Measurements from ENCODE around the gene LRRC70.

LRRC70 gene

DNA sequence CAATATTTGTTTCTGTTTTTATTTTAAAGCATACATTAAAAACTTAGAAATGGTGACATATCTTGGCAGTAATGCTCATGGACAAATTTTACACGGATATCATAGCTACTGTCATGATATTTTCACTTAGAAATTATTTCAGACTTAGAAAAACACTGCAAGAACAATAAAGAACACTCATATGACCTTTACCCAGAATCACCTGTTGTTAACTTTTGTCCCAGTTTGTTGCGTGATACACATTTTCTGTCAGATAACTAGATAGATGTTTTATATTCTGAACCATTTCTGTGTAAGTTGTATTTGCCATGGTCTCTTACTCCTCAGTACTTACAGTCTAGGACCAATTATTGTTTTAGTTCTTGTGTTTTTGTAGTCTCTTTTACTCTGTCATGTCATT is 3.6 kb upstream of the LRRC70 start:
- no peak for DNase-seq (ENCODE audit: low read depth)

DNA sequence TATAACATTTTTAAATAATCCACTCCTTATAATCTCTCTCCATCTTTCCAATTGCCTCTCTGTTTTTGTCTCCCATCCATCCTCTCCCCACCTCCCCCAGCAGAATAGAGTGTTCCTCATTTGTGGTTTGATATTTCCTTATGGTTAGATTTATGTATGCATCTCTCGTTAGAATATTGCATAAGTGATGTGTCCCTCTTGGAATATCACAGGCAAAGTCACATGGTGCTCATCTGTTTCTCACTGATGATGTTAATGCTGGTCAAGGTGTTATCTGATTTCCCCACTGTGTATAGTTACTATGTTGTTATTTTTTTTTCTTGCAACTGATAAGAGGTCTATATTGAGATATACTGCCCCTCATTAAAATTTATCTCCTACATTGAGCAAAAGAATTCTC is 3.1 kb upstream of the LRRC70 start:
- DNase-seq (ENCODE audit: low read depth), result no peak

DNA sequence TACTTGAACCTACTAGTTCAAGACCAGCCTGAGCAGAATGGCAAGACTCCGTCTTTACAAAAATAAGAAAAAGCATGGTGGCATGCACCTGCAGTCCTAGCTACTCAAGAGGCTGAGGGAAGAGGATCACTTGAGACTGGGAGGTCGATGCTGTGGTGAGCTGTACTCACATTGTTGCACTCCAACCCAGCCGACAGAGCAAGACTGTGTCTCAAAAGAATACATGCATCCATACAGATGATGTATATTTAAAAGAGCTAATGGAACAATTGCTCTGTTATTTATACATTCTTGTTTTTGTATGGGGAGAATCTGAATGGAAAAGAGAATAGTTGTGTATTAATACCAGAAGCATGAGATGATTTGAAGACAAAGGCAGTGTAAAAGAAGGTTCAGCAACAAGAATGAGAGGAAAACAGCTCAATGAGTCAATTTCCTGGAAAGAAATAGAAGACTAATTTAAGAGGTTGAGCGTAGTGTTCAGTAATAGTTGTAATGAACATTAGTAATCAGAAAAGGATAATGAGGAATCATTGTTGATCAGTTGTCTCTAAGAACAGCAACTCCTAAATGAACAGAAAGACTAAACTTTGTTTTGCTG is 1.9 kb upstream of the LRRC70 start:
- DNase-seq (ENCODE audit: low read depth), result no peak

DNA sequence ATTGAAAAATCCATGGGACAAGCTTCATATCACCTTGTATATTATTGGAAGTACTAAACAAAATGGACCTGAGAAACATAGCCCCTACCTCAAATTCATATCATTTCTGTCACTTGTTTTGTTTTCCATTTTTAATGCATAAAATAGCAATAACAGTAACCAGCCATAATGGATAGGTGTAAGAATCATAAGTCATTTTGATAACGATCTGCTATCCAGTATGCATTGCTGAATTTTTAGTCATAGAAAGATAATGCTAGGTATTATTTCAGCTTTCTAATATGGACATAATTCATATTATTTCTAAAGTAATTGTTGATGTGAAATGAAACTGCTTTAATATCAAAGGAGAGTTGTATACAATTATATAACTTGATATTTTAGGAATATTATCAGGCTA is 1.1 kb upstream of the LRRC70 start:
- DNase-seq (ENCODE audit: low read depth), result no peak

DNA sequence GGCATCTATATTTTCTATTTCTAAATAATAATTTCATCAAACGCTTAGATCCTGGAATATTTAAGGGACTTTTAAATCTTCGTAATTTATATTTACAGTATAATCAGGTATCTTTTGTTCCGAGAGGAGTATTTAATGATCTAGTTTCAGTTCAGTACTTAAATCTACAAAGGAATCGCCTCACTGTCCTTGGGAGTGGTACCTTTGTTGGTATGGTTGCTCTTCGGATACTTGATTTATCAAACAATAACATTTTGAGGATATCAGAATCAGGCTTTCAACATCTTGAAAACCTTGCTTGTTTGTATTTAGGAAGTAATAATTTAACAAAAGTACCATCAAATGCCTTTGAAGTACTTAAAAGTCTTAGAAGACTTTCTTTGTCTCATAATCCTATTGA is 1.1 kb downstream of the LRRC70 start:
- DNase-seq (ENCODE audit: low read depth), result no peak

DNA sequence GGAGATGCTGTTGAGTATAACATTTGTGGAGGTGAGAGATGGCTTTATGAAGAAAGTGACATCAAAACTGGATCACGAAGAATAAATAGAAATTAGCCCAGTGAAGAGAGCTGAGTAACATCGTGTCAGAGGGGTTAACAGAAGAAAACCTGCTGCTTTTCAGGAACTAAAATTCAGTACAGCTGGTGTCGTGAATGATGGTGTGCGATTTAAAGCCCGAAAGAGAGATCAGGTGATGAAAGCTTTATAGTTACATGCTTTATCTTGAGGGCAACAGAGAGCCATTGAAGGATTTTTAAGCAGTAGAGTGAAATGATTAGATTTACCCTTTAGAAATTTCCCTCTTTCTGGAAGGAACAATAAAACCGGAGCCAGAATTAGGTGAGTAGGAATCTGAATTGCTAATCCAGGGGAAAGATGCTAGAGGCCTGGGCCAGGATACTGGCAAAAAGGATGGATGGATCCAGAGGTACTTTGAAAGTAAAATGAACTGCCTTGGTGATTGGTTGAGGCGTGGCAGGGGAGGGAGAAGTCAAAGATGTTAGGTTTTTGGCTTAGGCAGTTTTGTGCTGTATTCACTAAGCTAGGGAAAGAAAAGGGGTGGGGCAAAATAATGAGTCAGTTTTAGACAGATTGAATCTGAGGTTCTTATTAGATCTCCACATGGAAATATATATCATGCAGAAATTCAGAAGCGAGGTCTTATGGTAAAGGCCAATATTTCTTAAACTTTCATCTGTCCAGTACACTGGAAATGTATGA is 3.4 kb downstream of the LRRC70 start:
- no peak for DNase-seq (ENCODE audit: low read depth)

DNA sequence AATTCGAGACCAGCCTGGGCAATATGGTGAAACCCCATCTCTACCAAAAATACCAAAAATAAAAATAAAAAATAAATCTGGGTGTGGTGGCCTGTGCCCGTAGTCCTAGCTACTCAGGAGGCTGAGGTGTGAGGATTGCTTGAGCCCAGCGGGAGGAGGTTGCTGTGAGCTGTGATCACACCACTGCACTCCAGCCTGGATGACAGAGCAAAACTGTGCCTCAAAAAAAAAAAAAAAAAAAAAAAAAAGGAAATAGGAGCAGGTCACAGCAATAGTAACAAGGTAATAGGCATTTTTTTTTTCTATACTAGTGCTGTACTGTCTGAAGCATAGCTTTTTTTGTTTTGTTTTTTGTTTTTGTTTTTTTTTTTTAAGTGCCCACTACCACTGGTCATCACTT is 5.8 kb downstream of the LRRC70 start:
- DNase-seq (ENCODE audit: low read depth), result no peak

DNA sequence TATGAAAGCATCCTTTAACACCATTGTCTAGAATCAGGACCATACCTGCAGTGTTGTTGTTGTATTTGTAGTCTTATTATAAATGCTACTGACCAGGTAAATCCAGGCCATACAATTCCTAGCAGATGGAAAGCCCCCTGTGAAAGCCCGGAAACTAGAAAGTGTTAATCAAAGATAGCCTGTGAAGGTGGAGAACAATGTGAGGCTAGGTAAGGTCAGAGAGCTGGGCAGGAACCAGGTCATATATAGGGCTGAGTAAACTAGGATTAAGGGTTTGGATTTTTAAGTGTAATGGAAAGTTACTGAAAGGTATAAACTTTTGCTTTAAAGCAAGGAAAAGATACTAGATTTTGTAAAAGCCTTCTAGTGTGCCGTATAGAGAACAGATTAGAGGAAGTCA is 6.7 kb downstream of the LRRC70 start:
- DNase-seq (ENCODE audit: low read depth), result no peak

DNA sequence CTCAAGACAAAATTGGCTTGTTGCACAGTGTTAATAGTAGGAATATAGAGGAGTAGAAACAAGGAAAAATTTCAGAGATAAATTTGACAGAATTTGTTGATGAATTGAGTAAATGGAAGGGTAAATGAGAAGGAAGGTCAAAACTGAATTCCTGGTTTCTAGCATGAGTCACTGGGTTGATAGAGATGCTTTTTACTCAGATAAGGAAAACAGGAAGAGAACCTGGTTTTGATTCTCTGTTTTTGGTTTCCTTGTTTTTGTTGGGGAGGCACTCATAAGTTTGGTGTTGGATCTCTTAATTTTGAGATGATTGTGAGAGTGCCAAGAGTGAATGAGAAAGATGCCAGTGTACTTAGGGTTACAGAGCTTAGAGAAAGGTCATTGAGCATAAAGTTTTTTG is 7.1 kb downstream of the LRRC70 start:
- DNase-seq (ENCODE audit: low read depth), result no peak

DNA sequence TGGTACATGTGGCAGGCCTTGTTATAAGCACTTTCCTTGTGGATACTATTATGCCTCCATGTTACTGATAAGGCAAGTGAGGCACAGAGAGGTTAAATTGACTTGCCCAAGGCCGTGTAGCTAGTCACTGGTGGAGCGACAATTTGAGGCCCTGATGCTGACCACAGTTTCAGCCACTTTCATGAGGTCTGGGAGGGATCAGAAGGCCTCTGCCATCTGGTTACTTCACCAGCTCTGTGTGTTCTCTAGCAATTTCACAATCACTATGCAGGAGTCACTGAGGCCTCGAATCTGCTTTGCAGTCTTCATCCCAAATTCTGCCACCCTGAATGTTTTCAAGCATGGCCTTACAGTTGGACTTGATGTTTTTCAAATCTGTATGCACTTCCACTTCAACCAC is 9.1 kb downstream of the LRRC70 start:
- no peak for DNase-seq (ENCODE audit: low read depth)

DNA sequence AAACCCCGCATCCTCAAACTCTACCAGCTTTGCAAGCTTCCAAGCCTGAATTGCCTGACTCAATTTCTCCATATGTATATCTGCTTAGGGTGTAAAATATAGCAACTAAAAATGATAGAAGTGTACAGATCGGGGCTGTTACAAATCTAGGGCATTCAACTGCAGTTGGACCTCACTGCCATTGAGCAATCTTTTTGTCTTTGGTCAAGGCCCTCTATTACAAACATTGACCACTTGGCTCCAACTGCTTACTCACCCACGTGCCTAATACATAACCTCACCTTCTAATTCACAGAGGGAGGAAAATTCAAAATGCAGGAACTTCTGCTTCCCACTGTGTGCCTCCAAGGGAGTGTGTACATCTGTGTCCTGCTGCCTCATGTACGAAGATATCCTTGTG is 10.0 kb downstream of the LRRC70 start:
- DNase-seq (ENCODE audit: low read depth), result no peak

DNA sequence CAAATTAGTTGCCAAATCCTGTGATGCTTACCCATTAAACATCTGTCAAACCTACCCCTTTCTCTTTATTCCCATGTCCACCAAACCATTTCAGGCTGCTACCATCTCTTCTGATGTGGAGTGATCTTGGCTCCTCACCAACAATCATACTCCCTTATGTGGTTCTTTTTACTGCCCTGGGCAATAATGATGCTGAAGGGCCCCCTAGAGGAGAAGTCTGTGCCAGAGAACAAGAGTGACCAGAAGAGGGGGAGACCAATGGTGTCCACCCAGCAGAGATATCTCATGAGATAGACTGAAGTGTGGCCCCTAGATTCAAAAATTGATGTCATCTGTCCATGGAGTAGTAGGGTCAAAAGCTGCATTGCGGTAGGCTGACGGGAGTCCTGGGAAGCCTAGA is 10.9 kb downstream of the LRRC70 start:
- DNase-seq (ENCODE audit: low read depth), result no peak

DNA sequence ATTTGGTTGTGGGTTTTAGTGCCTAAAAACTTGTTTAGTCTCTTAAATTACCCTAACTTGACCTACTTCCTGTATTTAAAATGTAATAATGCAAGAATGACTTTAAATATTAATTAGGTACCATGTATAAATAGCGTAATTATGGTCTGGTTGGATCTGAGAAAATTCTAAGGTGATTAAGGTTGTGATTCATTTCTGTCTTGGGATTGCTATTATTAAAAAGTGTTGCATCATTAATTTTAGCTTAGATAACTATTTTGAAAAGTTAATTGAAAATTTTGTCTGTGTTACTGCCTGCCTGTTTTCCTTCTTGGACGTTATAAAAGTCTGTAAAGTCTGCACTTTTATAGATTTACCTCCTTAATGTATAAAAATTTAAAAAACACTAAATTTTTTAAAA is 11.8 kb downstream of the LRRC70 start:
- no peak for DNase-seq (ENCODE audit: low read depth)

DNA sequence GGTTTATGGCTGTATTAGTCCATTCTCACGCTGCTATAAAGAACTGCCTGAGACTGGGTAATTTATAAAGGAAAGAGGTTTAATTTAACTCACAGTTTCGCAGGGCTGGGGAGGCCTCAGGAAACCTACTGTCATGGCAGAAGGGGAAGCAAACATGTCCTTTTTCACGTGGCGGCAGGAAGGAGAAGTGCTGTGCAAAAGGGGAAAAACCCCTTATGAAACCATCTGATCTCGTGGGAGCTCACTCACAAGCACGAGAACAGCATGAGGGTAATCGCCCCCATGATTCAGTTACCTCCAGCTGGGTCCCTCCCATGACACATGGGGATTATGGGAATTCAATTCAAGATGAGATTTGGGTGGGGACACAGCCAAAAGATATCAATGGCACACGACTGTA is 13.9 kb downstream of the LRRC70 start:
- DNase-seq (ENCODE audit: low read depth), result no peak

DNA sequence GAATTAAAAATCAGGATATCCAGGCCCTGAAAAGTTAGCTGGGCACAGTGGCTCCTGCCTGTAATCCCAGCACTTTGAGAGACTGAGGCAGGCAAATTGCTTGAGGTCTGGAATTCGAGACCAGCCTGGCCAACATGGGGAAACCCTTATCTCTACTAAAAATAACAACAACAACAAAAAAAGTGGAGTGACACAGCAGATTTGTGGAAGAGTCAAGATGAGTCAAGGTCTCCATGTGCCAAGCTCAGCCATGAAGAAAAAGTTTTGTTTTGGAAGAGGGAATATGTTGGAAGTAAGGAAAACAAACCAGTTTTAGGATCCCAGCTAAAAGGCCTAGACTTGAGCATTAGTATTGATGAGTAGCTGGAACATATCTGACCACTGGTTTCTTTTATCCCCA is 14.7 kb downstream of the LRRC70 start:
- no peak for DNase-seq (ENCODE audit: low read depth)

DNA sequence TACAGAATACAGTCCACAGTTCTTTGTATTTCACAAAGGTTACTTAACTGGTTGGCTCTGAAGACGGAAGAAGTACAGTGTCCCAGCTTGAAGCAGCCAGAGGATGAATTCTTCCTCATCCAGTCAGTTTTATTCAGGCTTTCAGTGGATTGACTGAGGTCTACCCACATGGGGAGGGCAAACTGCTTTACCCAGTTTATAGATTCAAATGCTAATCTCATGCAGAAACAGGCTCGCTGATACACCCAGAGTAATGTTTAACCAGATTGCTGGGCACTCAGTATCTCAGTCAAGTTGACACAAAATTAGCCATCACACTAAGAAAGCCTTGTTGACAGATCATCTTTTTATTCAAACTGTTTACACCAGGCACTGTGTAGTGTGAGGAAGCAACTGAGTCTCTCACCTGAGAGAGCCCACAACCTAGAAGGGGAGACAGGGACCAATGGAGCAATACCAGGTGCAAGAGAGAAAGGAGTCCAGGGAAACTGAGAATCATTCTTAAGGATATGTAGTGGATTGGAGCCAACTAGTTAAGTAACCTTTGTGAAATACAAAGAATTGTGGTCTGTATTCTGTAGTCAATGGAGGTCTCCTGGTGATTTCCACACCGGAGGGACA is 15.9 kb downstream of the LRRC70 start:
- no peak for DNase-seq (ENCODE audit: low read depth)

DNA sequence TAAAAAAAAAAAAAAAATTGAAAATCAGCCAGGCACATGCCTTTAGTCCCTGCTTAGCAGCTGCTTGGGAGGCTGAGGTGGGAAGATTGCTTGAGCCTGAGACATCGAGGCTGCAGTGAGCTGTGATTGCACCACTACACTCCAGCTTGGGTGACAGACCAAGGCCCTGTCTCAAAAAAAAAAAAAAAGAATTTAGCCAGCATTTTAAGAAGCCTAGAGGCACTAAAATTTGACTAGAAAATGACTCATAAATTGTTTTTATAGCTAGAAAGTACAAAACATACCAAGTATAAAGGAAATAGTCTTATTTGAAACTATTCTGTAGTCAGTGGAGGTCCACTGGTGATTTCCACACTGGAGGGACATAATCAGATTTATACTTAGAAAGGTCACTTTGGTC is 17.5 kb downstream of the LRRC70 start:
- no peak for DNase-seq (ENCODE audit: low read depth)

DNA sequence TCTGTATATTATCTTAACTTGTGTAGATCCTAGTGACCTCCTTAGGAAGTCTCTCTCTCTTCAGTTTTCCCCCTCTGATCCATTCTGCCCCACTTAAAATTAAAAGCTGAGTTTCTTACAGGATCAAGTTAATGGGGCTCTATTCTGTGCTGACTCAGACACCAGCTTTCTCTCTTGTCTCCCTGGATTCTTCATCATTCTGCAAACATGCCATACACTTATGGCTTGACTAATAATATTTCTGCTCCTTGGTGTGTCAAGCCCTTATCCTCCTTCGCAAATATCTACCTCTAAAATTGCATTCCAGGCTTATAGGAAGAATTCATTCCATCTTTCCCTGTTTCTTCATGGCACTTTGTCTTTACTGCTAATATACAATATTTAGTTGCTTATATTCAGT is 18.1 kb downstream of the LRRC70 start:
- DNase-seq (ENCODE audit: low read depth), result no peak

DNA sequence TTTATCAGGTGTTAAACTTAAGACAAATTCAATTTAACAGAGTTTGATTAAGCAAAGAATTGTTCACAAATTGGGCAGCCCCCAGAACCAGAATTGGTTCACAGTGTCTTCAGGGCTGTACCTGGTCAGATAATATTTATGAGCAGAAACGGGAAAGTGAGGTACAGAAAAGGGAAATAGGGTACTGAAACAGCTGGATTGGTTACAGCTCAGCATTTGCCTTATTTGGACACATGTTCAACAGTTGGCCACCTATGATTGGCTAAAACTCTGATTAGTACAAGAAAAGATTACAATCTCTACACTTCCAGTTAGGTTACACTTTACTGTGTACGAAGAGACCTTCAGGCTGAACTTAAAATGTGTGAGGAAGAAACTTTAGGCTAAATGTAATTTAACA is 18.7 kb downstream of the LRRC70 start:
- DNase-seq (ENCODE audit: low read depth), result no peak

DNA sequence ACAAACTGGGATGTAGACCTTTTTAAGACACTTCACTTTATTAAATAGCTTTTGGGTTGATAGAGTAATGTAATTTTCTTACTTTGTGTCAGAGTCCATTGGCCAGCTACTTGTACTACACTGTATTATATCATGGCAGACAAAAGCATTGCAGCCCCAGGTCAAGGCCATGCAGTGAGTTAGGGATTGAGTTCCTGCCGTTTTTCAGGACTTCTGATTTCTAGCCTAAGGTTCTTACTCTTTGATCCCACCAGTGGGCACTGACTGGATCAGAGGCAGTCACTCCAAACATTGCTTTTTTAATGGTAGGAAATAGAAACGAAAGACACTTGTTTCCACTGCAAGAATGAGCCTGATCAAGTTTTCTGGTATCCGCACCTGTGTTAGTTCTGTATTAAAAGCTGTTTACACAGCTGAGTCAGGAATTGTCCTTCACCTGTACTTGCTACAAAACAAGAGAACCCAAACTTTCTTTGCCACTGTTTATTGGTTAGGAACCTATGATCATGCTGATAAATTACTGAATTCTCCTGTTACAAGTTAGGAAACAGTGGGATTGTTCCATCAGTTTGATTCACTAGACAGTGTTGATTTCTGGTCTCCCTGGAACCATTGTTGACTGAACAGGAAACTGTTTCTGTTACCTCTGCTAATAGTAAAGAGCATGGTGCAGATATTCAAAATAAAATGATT is 22.1 kb downstream of the LRRC70 start:
- no peak for DNase-seq (ENCODE audit: low read depth)

DNA sequence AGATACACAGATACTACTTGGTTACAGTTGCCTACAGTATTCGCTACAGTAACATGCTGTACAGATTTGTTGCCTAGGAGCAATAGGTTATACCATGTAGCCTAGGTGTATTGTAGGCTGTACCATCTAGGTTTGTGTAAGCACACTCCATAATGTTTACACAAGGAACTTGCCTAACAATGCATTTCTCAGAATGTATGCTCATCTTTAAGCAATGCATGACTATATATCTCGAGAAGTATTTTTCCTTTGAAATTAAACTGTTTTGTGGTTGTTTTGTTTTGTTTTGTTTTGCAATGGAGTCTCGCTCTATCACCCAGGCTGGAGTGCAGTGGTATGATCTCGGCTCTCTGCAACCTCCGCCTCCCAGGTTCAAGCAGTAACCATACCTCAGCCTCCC is 25.3 kb downstream of the LRRC70 start:
- DNase-seq (ENCODE audit: low read depth), result no peak

DNA sequence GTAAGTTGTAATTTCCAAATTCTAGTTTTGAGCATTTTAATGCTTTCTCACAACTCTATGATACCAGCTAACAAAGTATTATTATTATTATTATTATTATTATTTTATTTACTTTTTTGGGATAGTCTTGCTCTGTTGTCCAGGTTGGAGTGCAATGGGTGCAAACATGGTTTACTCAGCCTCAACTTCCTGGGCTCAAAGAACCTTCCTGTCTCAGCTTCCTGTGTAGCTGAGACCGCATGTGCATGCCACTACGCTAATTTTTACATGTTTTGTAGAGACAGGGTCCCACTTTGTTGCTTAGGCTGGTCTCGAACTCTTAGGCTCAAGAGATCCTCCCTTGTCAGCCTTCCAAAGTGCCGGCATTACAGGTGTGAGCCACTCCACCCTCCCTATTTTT is 27.0 kb downstream of the LRRC70 start:
- DNase-seq (ENCODE audit: low read depth), result no peak

DNA sequence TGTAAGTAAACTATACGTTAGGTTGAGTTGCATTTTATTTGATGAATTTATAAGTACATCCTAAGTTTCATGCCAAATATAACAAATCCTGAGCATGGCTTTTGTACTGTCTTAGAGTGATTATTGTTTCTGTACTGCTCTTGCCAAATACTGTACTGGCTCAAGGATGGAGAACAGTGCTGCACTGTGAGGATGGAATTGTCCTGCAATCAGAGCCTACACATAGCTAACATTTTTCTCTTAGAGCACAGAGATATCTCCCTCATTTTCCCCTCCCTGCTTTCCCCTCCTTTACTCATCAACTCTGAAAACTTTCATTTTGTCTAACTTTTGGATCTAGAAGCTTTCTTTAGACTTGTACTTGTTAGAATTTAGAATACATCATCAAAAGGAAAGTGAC is 28.3 kb downstream of the LRRC70 start:
- no peak for DNase-seq (ENCODE audit: low read depth)
